ENCODE results near the gene COL1A1. TPM values are rescaled to one million over a fixed set of nuclear protein-coding genes. Genes with fewer than 3 reads are reported as not detected.

The COL1A1 gene
- total RNA-seq, 1 donor from 2014 or later = 105 TPM

DNA sequence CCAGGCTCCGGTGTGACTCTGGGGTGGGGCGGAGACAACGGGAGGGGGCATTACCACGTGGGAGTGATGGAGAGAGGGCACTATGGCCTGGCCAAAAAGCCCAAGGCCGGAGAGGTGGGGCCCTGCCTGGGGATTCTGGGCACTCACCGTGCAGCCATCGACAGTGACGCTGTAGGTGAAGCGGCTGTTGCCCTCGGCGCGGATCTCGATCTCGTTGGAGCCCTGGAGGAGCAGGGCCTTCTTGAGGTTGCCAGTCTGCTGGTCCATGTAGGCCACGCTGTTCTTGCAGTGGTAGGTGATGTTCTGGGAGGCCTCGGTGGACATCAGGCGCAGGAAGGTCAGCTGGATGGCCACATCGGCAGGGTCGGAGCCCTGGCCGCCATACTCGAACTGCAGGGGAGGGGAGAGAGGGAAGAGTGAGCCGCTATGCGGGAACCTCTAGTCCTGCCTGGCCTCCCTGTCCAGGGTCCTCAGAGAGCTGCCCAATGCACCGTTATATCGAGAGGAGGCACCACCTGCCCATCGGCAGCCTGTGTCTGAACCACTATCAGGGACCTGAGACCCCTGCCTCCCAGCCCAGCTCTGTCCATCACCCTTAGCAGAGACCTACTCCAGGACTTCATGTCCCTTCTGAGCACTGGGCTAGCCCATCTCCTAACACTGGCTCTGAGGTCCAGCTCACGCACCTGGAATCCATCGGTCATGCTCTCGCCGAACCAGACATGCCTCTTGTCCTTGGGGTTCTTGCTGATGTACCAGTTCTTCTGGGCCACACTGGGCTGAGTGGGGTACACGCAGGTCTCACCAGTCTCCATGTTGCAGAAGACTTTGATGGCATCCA lies 15.6 kb downstream of the COL1A1 start:
- DNase-seq (ENCODE audit: low read depth) = no peak
- TF ChIP-seq, protein P1, sequence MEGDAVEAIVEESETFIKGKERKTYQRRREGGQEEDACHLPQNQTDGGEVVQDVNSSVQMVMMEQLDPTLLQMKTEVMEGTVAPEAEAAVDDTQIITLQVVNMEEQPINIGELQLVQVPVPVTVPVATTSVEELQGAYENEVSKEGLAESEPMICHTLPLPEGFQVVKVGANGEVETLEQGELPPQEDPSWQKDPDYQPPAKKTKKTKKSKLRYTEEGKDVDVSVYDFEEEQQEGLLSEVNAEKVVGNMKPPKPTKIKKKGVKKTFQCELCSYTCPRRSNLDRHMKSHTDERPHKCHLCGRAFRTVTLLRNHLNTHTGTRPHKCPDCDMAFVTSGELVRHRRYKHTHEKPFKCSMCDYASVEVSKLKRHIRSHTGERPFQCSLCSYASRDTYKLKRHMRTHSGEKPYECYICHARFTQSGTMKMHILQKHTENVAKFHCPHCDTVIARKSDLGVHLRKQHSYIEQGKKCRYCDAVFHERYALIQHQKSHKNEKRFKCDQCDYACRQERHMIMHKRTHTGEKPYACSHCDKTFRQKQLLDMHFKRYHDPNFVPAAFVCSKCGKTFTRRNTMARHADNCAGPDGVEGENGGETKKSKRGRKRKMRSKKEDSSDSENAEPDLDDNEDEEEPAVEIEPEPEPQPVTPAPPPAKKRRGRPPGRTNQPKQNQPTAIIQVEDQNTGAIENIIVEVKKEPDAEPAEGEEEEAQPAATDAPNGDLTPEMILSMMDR (conservative IDR thresholded peaks at IDR 0.05; ENCODE audit: low read depth, low read length) = no peak
- H3K4me3 ChIP-seq (ENCODE audit: low read depth, low read length) = no peak overlapping the region

DNA sequence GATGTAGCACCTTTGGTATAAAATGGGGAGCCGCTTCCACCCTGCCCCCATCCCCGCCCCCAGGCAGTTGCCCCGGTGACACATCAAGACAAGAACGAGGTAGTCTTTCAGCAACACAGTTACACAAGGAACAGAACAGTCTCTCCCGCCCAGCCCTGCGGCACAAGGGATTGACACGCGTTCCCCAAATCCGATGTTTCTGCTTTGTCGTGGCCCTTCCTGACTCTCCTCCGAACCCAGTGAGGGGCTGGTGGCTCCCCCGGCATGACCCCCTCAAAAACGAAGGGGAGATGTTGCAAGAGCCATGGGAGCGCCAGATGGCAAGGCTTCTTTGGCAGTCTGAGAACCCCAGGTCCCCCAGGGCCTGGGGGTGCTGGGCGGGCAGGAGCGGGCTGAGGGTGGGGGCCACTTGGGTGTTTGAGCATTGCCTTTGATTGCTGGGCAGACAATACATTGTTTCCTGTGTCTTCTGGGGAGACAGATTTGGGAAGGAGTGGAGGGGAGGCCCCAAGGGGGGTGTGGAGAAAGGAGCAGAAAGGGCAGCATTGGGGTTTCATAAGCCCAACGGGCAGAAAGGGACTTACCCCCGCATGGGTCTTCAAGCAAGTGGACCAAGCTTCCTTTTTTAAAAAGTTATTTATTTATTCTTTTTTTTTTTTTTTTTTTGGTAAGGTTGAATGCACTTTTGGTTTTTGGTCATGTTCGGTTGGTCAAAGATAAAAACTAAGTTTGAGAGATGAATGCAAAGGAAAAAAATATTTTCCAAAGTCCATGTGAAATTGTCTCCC lies 16.6 kb downstream of the COL1A1 start:
- no peak for DNase-seq (ENCODE audit: low read depth)
- TF ChIP-seq, protein P1 (conservative IDR thresholded peaks at IDR 0.05; ENCODE audit: low read depth, low read length) = no peak
- no peak overlapping the region for H3K4me3 ChIP-seq (ENCODE audit: low read depth, low read length)

DNA sequence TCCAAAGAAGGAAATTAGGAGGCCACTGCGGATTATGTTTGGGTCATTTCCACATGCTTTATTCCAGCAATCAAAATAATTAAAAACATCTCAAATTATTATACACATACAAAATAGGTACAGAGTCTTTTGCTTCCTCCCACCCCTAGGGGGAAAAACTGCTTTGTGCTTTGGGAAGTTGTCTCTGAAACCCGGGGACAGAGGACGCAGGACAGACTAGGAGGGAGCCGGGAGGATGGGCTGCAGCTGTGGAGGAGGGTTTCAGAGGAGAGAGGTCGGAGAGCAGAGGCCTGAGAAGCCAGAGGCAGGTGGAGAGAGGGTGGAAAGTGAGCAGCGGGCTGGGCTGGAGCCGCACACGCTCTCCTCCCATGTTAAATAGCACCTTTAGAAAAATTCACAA lies 17.4 kb downstream of the COL1A1 start:
- TF ChIP-seq, protein P1 (conservative IDR thresholded peaks at IDR 0.05; ENCODE audit: low read depth, low read length) = no peak
- no peak for DNase-seq (ENCODE audit: low read depth)
- no peak overlapping the region for H3K4me3 ChIP-seq (ENCODE audit: low read depth, low read length)

DNA sequence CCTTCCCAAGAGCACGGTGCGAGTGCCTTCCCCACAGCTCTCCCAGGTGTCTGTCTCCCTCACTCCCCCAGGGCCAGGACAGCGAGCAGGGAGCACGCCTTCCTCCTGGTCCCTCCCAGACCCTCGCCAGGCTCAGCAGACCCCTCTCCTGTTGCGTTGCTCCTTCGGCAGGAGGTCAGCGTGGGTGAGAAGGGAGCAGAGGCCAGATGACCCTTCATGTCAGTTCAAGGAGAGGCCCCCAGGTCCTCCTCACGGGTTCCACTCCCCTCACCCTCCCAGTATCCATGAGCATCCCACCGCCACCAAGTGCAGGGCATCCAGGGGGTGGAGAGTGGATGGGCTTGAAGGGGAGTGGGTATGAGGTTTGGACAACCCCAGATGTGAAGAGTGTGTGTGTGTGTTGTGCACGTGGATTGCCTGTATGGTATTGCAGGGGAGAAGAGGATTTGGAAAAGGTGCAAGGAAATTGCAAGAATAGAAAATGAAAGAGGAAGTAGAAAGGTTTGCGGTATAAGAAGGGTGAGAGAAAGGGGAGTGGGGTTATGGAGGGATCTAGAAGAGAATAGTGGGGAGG lies 17.9 kb downstream of the COL1A1 start:
- H3K4me3 ChIP-seq (ENCODE audit: low read depth, low read length) = no peak overlapping the region
- no peak for DNase-seq (ENCODE audit: low read depth)
- TF ChIP-seq, protein P1 (conservative IDR thresholded peaks at IDR 0.05; ENCODE audit: low read depth, low read length) = no peak

DNA sequence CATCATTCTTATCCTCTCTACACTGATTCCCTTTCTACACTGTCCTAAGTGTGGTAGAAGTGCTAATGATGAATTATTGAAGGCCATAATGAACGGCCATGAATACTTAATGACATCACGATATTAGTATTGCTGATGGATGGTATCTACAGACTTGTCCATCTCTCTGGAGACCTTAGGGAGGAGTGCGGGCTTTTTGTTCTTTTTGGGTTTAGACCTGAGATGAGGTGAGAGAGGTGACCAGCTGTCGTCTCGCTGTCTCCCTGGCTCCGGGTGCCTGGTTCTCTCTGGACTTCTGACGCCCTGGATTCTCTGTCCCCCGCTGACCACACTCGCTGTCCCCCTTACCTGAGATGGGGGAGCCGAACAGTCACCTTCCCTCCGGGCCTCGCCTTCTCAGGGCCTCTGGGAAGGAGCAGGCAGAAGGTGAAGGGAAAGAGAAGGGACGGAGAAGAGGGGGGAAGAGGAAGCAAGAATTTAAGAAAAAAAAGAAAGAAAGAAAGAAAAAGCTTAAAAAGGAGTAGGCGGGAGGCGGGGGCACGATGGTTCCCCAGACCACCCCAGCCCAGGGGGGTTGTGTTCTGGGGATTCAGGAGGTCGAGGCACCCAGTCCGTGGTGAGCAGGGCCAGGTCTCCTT lies 18.5 kb downstream of the COL1A1 start:
- TF ChIP-seq, protein P1 (conservative IDR thresholded peaks at IDR 0.05; ENCODE audit: low read depth, low read length) = no peak
- H3K4me3 ChIP-seq (ENCODE audit: low read depth, low read length) = no peak overlapping the region
- DNase-seq (ENCODE audit: low read depth) = no peak

DNA sequence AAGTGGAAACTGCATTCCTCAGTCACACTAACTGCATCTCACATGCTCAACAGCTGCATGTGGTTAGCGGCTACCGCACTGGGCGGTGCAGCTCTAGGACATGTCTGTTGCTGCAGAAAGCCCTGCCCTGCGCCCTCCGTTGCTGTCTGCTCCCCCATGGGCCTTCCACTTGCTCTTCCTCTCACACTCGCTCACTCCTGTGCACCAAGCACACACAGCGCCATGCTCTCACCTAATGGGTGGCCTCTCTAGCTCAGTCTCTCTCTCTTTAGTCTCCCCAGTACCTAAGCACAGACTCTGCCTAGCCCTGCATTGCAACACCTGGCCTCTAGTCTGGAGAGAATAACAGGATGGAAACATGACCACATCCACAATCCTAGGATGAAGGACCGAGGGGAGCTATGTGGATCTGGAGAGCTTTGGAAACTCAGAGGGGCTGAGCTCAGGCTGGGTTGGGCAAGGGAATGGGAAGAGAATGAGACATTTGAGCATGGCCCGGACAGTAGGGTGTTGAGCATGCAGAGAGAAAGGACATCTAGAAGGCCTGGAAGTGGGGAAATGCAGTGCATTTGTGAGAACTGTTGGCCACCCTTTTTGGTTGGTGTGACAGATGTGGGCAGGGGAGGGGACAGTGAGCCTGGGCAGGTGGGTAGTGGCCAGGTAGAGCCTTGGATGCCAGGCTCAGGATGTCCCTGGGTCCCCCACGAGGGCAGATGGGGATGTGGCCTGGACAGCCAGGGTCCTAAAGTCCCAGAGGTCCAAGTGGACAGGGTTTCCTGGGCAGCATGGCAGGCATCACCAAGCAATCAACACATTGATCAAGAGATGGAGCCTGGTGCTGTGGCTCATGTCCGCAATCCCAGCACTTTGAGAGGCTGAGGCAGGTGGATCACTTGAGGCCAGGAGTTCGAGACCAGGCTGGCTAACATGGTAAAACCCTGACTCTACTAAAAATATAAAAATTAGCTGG lies 19.6 kb downstream of the COL1A1 start:
- no peak for DNase-seq (ENCODE audit: low read depth)
- no peak overlapping the region for H3K4me3 ChIP-seq (ENCODE audit: low read depth, low read length)
- TF ChIP-seq, protein P1 (conservative IDR thresholded peaks at IDR 0.05; ENCODE audit: low read depth, low read length) = no peak

Measured in epithelial cell of proximal tubule (primary cell).